Mucosa of descending colon (tissue), 3 donors: ENCODE results near the gene DPP10. TPM values are rescaled to one million over a fixed set of nuclear protein-coding genes. Genes with fewer than 3 reads are reported as not detected.

ENCODE experiments used
- ATAC-seq: fragments of 200-7000 bp; cut with Tn5 transposase; one replicate; pipeline ENCODE4 v1.9.1; 2020; ENCODE audit warnings: mild to moderate bottlenecking, moderate library complexity
- DNase-seq, 3 donors: peaks; one replicate each; pipeline ENCODE4 v3.0.0-alpha.2; 2020
- H3K36me3 ChIP-seq: fragments of 200-600 bp; one replicate; pipeline ENCODE4 v1.8.0; 2021; ENCODE audit warnings: low read depth, mild to moderate bottlenecking
- H3K4me1 ChIP-seq: fragments of 200-600 bp; one replicate; pipeline ENCODE4 v1.8.0; 2021; ENCODE audit warnings: low read depth, mild to moderate bottlenecking
- H3K4me3 ChIP-seq: fragments of 200-600 bp; one replicate; pipeline ENCODE4 v1.8.0; 2021; ENCODE audit warnings: mild to moderate bottlenecking
- H3K9me3 ChIP-seq: fragments of 200-600 bp; one replicate; pipeline ENCODE4 v1.8.0; 2021; ENCODE audit warnings: mild to moderate bottlenecking
- intact Hi-C, 2 donors: fragments of 100-400 bp; cut with DNase I in 1 of 2; cut with micrococcal nuclease in 1 of 2; formaldehyde crosslinking; loops; one replicate each; pipeline versions ENCODE4 v1.11.0 to v1.11.1; 2022; cut with DNase I, micrococcal nuclease
- total RNA-seq, 3 donors: library from RNA; stranded (reverse); fragmentation: NEBNext Ultra II Directional in 2 of 3; extraction: Animal tissue kit (Norgen Biotek cat#: 25700) in 2 of 3; gene quantifications; one replicate each; pipeline versions ENCODE4 v1.2.1 to v1.2.4, GENCODE V29; 2021 to 2023
- TF ChIP-seq, protein P1 (sequence below): fragments of 200-600 bp; IDR thresholded peaks from one replicate; pipeline ENCODE4 v1.8.0; 2022; ENCODE audit warnings: antibody characterized with exemption, mild to moderate bottlenecking
- donor health status: DM: no; HTN: no; CAD: no; lungs with moderate emphysema.
- donor health status: DM: no; HTN: no; CAD: no.
- donor health status: DM: no; HTN: yes; CAD: no.

DPP10 gene
- total RNA-seq, 3 donors from 2014 or later, result 6.3 to 12.2 (median 6.9) TPM

GRCh38 chr2:114424699-114425098, 17.7 kb upstream of the DPP10 start:
- no peak for DNase-seq
- Histone ChIP-seq H3K4me1 (no peaks in the 10 kb centered on the region), H3K36me3 (no peaks in the 10 kb centered on the region), H3K9me3 (no peaks in the 10 kb centered on the region), H3K4me3 (no peak overlapping the region)
- intact Hi-C loops, result no loop called here
- TF ChIP-seq, protein P1, sequence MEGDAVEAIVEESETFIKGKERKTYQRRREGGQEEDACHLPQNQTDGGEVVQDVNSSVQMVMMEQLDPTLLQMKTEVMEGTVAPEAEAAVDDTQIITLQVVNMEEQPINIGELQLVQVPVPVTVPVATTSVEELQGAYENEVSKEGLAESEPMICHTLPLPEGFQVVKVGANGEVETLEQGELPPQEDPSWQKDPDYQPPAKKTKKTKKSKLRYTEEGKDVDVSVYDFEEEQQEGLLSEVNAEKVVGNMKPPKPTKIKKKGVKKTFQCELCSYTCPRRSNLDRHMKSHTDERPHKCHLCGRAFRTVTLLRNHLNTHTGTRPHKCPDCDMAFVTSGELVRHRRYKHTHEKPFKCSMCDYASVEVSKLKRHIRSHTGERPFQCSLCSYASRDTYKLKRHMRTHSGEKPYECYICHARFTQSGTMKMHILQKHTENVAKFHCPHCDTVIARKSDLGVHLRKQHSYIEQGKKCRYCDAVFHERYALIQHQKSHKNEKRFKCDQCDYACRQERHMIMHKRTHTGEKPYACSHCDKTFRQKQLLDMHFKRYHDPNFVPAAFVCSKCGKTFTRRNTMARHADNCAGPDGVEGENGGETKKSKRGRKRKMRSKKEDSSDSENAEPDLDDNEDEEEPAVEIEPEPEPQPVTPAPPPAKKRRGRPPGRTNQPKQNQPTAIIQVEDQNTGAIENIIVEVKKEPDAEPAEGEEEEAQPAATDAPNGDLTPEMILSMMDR, result no peak
- ATAC-seq, result no peak

GRCh38 chr2:114426756-114427155, 15.7 kb upstream of the DPP10 start:
- no peak overlapping the region for H3K4me3 ChIP-seq
- DNase-seq (no peak), ATAC-seq (no peak)
- no peaks in the 10 kb centered on the region for H3K36me3 ChIP-seq
- H3K4me1 ChIP-seq, result no peaks in the 10 kb centered on the region
- TF ChIP-seq, protein P1, result no peak
- no peaks in the 10 kb centered on the region for H3K9me3 ChIP-seq
- intact Hi-C loops, result no loop called here

DNA sequence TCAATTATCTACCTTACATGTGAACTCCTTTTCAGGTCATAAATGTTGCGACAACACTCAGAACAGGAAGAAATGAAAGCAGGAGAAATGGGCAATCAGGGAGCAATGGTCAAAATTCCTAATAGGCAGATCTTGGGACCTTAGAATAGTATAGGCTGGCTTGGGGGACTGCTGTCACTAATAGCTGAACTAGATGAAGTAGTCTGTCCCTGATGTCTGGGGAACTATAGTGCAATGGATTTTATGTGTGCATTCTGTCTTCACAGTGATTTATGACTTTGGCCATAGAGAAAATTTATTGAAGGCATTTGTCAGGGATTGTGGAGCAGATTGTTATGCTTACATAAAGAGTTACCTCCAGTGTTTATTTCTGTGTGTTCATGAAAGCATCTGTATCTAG, 6.1 kb upstream of the DPP10 start:
- Histone ChIP-seq H3K9me3 (no peaks in the 10 kb centered on the region), H3K4me3 (no peak overlapping the region), H3K36me3 (no peaks in the 10 kb centered on the region), H3K4me1 (no peaks in the 10 kb centered on the region)
- no peak for DNase-seq
- ATAC-seq, result no peak
- TF ChIP-seq, protein P1, result no peak
- intact Hi-C loops, result no loop called here

DNA sequence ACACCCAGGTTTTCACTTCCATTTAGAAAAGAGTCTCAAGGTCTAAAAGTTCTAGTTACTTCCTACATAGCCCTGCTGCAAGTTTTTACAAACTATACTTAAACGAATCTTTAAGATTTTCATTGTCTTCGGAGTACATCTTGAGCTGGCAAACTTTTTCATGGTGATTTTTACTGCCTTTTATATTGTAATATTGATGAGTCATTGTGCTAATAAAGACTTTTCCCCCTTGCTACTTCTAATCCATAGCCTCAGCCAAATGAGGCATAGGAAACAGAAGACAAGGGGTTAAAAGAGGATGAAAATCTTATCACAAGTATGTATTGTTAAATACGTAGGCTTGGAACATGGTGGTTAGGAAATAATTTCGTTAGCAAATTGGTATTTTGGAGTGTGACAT, 4.1 kb downstream of the DPP10 start:
- no peak for DNase-seq
- no peak for ATAC-seq
- no peaks in the 10 kb centered on the region for H3K9me3 ChIP-seq
- H3K4me1 ChIP-seq, result no peaks in the 10 kb centered on the region
- no peak overlapping the region for H3K4me3 ChIP-seq
- intact Hi-C loops, result no loop called here
- no peaks in the 10 kb centered on the region for H3K36me3 ChIP-seq
- TF ChIP-seq, protein P1, result no peak

DNA sequence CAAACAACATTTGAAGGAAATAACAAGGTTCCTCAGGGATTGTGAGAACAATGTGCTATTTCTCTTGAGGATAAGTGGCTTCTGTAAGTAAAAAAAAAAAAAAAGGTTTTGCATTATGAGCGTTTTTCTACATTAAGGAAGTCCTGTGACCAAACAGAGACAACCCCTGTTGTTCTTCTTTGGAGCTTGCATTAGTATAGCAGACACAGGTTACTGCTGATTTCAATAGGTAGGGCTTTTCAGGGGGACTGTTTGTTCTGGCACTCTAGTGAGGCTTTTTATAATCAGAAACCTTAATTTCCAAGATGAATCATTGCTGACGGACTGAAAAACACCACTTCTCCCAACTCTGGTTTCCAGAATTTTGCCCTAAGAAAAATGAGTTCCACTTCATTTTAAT, 8.2 kb downstream of the DPP10 start:
- Histone ChIP-seq H3K4me3 (no peak overlapping the region), H3K4me1 (no peaks in the 10 kb centered on the region), H3K9me3 (no peaks in the 10 kb centered on the region), H3K36me3 (no peaks in the 10 kb centered on the region)
- TF ChIP-seq, protein P1, result no peak
- ATAC-seq (no peak), DNase-seq (no peak)
- intact Hi-C loops, result no loop called here

DNA sequence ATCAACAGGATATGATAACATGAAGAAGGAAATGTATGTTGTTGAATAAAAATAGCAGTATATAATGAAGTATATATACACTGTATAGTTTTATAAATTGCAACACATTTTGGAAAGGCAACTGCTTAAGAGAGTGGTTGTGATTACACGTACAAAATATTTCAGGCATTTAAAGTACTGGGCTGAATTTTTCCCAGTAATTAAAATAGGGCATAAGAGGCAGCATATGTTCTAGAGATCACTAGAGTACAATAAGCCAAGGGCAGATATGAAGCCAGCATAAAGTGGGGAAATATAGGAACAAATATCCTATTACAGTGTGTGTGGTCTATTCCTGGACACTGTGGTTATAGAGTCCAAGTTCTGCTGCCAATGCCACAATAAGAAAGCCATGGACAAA, 14.1 kb downstream of the DPP10 start:
- H3K4me1 ChIP-seq, result no peaks in the 10 kb centered on the region

More for the DNA sequence above, 14.1 kb downstream of the DPP10 start:
- Histone ChIP-seq H3K4me3 (no peak overlapping the region), H3K9me3 (no peaks in the 10 kb centered on the region), H3K36me3 (no peaks in the 10 kb centered on the region)
- TF ChIP-seq, protein P1, result no peak
- no peak for ATAC-seq
- intact Hi-C loops, result no loop called here
- no peak for DNase-seq
